HL-60 (cell line): ENCODE data around the gene CISD3.

Experiments
- GABPA ChIP-seq: IDR thresholded peaks from 2 replicates; pipeline ENCODE4 v1.6.1; 2012; ENCODE audit warnings: low read depth
- POLR2AphosphoS5 ChIP-seq: IDR thresholded peaks from 2 replicates; pipeline ENCODE4 v1.6.1; 2012; ENCODE audit warnings: low read depth
- TF ChIP-seq, protein P1 (sequence below): IDR thresholded peaks from one replicate; pipeline ENCODE4 v1.5.1; 2011; ENCODE audit warnings: low read length, control low read depth, inconsistent platforms; ENCODE audit not compliant: insufficient read depth
- TF ChIP-seq, protein P2 (sequence below): IDR thresholded peaks from 2 replicates; pipeline ENCODE4 v1.6.1; 2012; ENCODE audit warnings: low read depth; ENCODE audit not compliant: insufficient replicate concordance

DNA sequence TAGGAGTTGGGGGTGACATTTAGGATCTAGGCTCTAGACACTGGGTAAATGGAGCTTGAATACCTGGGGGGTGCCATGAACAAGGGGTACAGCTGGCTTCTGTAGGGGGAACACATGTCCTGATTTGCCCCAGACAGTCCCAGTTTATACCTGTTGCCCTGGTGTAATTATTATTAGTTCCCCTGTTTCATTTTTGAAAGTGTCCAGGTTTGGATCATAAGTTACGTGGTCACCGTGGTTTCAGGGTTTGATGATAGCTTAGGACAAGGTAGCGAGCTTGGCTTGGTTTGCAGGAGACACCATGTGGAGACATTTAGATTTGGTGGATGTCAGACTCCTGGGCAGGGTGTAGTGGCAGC, 19.6 kb upstream of the CISD3 start:
- TF ChIP-seq, protein P1, sequence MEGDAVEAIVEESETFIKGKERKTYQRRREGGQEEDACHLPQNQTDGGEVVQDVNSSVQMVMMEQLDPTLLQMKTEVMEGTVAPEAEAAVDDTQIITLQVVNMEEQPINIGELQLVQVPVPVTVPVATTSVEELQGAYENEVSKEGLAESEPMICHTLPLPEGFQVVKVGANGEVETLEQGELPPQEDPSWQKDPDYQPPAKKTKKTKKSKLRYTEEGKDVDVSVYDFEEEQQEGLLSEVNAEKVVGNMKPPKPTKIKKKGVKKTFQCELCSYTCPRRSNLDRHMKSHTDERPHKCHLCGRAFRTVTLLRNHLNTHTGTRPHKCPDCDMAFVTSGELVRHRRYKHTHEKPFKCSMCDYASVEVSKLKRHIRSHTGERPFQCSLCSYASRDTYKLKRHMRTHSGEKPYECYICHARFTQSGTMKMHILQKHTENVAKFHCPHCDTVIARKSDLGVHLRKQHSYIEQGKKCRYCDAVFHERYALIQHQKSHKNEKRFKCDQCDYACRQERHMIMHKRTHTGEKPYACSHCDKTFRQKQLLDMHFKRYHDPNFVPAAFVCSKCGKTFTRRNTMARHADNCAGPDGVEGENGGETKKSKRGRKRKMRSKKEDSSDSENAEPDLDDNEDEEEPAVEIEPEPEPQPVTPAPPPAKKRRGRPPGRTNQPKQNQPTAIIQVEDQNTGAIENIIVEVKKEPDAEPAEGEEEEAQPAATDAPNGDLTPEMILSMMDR: no peak
- TF ChIP-seq, protein P2, sequence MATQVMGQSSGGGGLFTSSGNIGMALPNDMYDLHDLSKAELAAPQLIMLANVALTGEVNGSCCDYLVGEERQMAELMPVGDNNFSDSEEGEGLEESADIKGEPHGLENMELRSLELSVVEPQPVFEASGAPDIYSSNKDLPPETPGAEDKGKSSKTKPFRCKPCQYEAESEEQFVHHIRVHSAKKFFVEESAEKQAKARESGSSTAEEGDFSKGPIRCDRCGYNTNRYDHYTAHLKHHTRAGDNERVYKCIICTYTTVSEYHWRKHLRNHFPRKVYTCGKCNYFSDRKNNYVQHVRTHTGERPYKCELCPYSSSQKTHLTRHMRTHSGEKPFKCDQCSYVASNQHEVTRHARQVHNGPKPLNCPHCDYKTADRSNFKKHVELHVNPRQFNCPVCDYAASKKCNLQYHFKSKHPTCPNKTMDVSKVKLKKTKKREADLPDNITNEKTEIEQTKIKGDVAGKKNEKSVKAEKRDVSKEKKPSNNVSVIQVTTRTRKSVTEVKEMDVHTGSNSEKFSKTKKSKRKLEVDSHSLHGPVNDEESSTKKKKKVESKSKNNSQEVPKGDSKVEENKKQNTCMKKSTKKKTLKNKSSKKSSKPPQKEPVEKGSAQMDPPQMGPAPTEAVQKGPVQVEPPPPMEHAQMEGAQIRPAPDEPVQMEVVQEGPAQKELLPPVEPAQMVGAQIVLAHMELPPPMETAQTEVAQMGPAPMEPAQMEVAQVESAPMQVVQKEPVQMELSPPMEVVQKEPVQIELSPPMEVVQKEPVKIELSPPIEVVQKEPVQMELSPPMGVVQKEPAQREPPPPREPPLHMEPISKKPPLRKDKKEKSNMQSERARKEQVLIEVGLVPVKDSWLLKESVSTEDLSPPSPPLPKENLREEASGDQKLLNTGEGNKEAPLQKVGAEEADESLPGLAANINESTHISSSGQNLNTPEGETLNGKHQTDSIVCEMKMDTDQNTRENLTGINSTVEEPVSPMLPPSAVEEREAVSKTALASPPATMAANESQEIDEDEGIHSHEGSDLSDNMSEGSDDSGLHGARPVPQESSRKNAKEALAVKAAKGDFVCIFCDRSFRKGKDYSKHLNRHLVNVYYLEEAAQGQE: no peak
- TF ChIP-seq GABPA (no peak), POLR2AphosphoS5 (no peak)
